SK-N-SH (cell line): Measurements from ENCODE around the gene KRTAP12-2. TPM values are rescaled to one million over a fixed set of nuclear protein-coding genes. Genes with fewer than 3 reads are reported as not detected.

Source experiments
- CTCF ChIA-PET: fragments of 300-600, 350-600 bp; formaldehyde crosslinking; extraction: SDS; loops from one replicate; lab custom pipeline; 2021; lab: Yijun Ruan, JAX
- POLR2A ChIA-PET: fragments of 350-600 bp; sonication (Branson Sonifier 250); formaldehyde crosslinking; extraction: SDS; loops from one replicate; lab custom pipeline; 2020; ENCODE audit warnings: antibody characterized with exemption, inconsistent platforms; lab: Yijun Ruan, JAX
- DNase-seq: peaks from one replicate; pipeline ENCODE4 v3.0.0; 2012
- H2AFZ ChIP-seq: fragments of 200-600 bp; sonication (generic); 2 replicates; pipeline ENCODE4 v1.8.1; 2016; ENCODE audit warnings: antibody characterized with exemption, mild to moderate bottlenecking, low read depth
- H3F3A ChIP-seq: fragments of 200-600 bp; sonication (generic); replicated peaks from 2 replicates; pipeline ENCODE3; 2016; ENCODE audit warnings: antibody characterized with exemption, mild to moderate bottlenecking; ENCODE audit not compliant: insufficient read depth
- H3K27ac ChIP-seq, 2 experiments: fragments of 200-500 bp in 1 of 2; fragments of 200-600 bp in 1 of 2; sonication (Bioruptor generic) in 1 of 2; sonication (generic), shearing (Covaris generic) in 1 of 2; 2 replicates each; pipeline versions ENCODE4 v1.5.1 to v1.6.1; 2014 to 2016; ENCODE audit warnings: low read depth in 2 of 2, inconsistent platforms in 1 of 2, low read length in 1 of 2, mild to moderate bottlenecking in 1 of 2, mixed read lengths in 1 of 2
- H3K27me3 ChIP-seq: fragments of 200-600 bp; sonication (generic), shearing (Covaris generic); 2 replicates; pipeline ENCODE4 v1.6.1; 2016; ENCODE audit warnings: mixed run types; ENCODE audit not compliant: insufficient read depth
- H3K36me3 ChIP-seq, 2 experiments: fragments of 200-500 bp in 1 of 2; fragments of 200-600 bp in 1 of 2; sonication (Bioruptor generic) in 1 of 2; sonication (generic) in 1 of 2; replicated peaks in 1 of 2; 2 replicates each; pipeline versions ENCODE3 to v1.5.1; 2014 to 2016; ENCODE audit warnings: low read length in 1 of 2, mild to moderate bottlenecking in 1 of 2; ENCODE audit not compliant: insufficient read depth in 2 of 2, control insufficient read depth in 1 of 2
- H3K4me1 ChIP-seq, 2 experiments: fragments of 200-500 bp in 1 of 2; fragments of 200-600 bp in 1 of 2; sonication (Bioruptor generic) in 1 of 2; sonication (generic), shearing (Covaris generic) in 1 of 2; 2 replicates each; pipeline versions ENCODE4 v1.5.1 to v1.6.1; 2014 to 2016; ENCODE audit warnings: low read depth in 1 of 2, low read length in 1 of 2, mixed run types in 1 of 2; ENCODE audit not compliant: insufficient read depth in 2 of 2, control insufficient read depth in 1 of 2
- H3K4me2 ChIP-seq: fragments of 200-600 bp; sonication (generic), shearing (Covaris generic); 2 replicates; pipeline ENCODE4 v1.6.1; 2017; ENCODE audit warnings: mixed run types
- H3K4me3 ChIP-seq, 2 experiments: fragments of 200-500 bp in 1 of 2; fragments of 200-600 bp in 1 of 2; sonication (Bioruptor generic) in 1 of 2; sonication (generic), shearing (Covaris generic) in 1 of 2; 2 replicates each; pipeline versions ENCODE4 v1.5.1 to v1.8.1; 2014 to 2016; ENCODE audit warnings: low read depth in 2 of 2, inconsistent platforms in 1 of 2, low read length in 1 of 2, mild to moderate bottlenecking in 1 of 2, mixed read lengths in 1 of 2, moderate library complexity in 1 of 2
- H3K79me2 ChIP-seq: fragments of 200-600 bp; sonication (generic); 2 replicates; pipeline ENCODE4 v1.8.1; 2017; ENCODE audit warnings: mild to moderate bottlenecking; ENCODE audit not compliant: insufficient read depth
- H3K9ac ChIP-seq: fragments of 200-600 bp; sonication (generic); 2 replicates; pipeline ENCODE4 v1.6.1; 2017; ENCODE audit warnings: mixed run types
- H3K9me2 ChIP-seq: fragments of 200-600 bp; sonication (generic); 2 replicates; pipeline ENCODE4 v1.6.1; 2017; ENCODE audit warnings: mixed run types
- H3K9me3 ChIP-seq: fragments of 200-600 bp; sonication (generic); 2 replicates; pipeline ENCODE4 v1.6.1; 2017; ENCODE audit warnings: mixed run types, mild to moderate bottlenecking, moderate library complexity
- H4K20me1 ChIP-seq: fragments of 200-600 bp; sonication (generic); 2 replicates; pipeline ENCODE4 v1.6.1; 2017; ENCODE audit warnings: mild to moderate bottlenecking, mixed run types; ENCODE audit not compliant: insufficient read depth
- CHD2 ChIP-seq: fragments of 150-350 bp; IDR thresholded peaks from 2 replicates; pipeline ENCODE4 v1.6.1; 2018; ENCODE audit warnings: low read length; ENCODE audit not compliant: partially characterized antibody
- EP300 ChIP-seq, 2 experiments: IDR thresholded peaks; 2 replicates each; pipeline versions ENCODE4 v1.4.0 to v1.6.1; 2012; ENCODE audit warnings: borderline replicate concordance in 1 of 2, low read depth in 1 of 2, low read length in 1 of 2
- GATA2 ChIP-seq: sonication (generic); formaldehyde crosslinking; IDR thresholded peaks from 2 replicates; pipeline ENCODE4 v1.5.0; 2020; ENCODE audit warnings: mild to moderate bottlenecking, missing genetic modification reagents
- MXI1 ChIP-seq: IDR thresholded peaks from 2 replicates; pipeline ENCODE4 v1.6.1; 2012; ENCODE audit warnings: mild to moderate bottlenecking, low read depth, low read length, improper control_type of control experiment
- POLR2AphosphoS5 ChIP-seq: IDR thresholded peaks from 2 replicates; pipeline ENCODE4 v1.6.1; 2012; ENCODE audit warnings: low read depth, low read length
- RAD21 ChIP-seq: IDR thresholded peaks from 2 replicates; pipeline ENCODE4 v1.6.1; 2012; ENCODE audit warnings: mild to moderate bottlenecking, low read length
- RFX5 ChIP-seq: IDR thresholded peaks from 2 replicates; pipeline ENCODE4 v1.6.1; 2012; ENCODE audit warnings: mild to moderate bottlenecking, improper control_type of control experiment, low read length
- SIN3A ChIP-seq: IDR thresholded peaks from 2 replicates; pipeline ENCODE4 v1.6.1; 2012; ENCODE audit warnings: low read depth, mild to moderate bottlenecking, low read length, moderate library complexity, borderline replicate concordance
- SMC3 ChIP-seq: IDR thresholded peaks from 2 replicates; pipeline ENCODE4 v1.6.1; 2012; ENCODE audit warnings: low read depth, low read length, improper control_type of control experiment
- TCF12 ChIP-seq: IDR thresholded peaks from 2 replicates; pipeline ENCODE4 v1.4.0; 2012
- USF1 ChIP-seq: IDR thresholded peaks from 2 replicates; pipeline ENCODE4 v1.4.0; 2012; ENCODE audit warnings: low read depth, borderline replicate concordance
- WGBS: methylation state at CpG from one replicate; pipeline ENCODE4 v1.1.6; 2017; ENCODE audit warnings: low lambda C conversion rate; 5-methylcytosine and 5-hydroxymethylcytosine counted together
- polyA plus RNA-seq, 3 experiments: library from polyadenylated mRNA; depleted of rRNA; stranded (reverse); fragments of >200 nt; gene quantifications; 2 replicates each; pipeline ENCODE4 v1.2.3, GENCODE V29; 2012
- TF ChIP-seq, protein P1 (sequence below): IDR thresholded peaks from 2 replicates; pipeline ENCODE4; 2012
- TF ChIP-seq, protein P2 (sequence below): IDR thresholded peaks from 2 replicates; pipeline ENCODE4 v1.4.0; 2012; ENCODE audit warnings: low read depth
- TF ChIP-seq, protein P3 (sequence below): IDR thresholded peaks from 2 replicates; pipeline ENCODE4 v1.4.0; 2012; ENCODE audit warnings: low read depth, borderline replicate concordance

KRTAP12-2 gene
- polyA plus RNA-seq, 1 of the 3 experiments (the other 2 are of a cell fraction) = not detected

GRCh38 chr21:44637018-44637850 is 29.5 kb downstream of the KRTAP12-2 start, which contains the start of gene KRTAP10-10:
KRTAP10-10 (plus strand) TSS chr21:44637356; CDS start chr21:44637418, 62 bp downstream.
- H3K4me3 ChIP-seq = no peak within 1 kb of the TSS
- H3K79me2 ChIP-seq = no peaks in the 10 kb centered on the region
- TF ChIP-seq MXI1 (no peak), POLR2AphosphoS5 (no peak), EP300 (IDR thresholded peaks at IDR 0.05; ENCODE audit: borderline replicate concordance in 1 of 2, low read depth in 1 of 2, low read length in 1 of 2) (no peak), RFX5 (no peak), TCF12 (no peak), SIN3A (no peak), RAD21 (no peak), USF1 (no peak), SMC3 (no peak), CHD2 (no peak), GATA2 (CRISPR knock-in tag) (no peak)
- TF ChIP-seq, protein P1, sequence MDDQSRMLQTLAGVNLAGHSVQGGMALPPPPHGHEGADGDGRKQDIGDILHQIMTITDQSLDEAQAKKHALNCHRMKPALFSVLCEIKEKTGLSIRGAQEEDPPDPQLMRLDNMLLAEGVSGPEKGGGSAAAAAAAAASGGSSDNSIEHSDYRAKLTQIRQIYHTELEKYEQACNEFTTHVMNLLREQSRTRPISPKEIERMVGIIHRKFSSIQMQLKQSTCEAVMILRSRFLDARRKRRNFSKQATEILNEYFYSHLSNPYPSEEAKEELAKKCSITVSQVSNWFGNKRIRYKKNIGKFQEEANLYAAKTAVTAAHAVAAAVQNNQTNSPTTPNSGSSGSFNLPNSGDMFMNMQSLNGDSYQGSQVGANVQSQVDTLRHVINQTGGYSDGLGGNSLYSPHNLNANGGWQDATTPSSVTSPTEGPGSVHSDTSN = no peak
- TF ChIP-seq, protein P2, sequence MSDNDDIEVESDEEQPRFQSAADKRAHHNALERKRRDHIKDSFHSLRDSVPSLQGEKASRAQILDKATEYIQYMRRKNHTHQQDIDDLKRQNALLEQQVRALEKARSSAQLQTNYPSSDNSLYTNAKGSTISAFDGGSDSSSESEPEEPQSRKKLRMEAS = no peak
- TF ChIP-seq, protein P3, sequence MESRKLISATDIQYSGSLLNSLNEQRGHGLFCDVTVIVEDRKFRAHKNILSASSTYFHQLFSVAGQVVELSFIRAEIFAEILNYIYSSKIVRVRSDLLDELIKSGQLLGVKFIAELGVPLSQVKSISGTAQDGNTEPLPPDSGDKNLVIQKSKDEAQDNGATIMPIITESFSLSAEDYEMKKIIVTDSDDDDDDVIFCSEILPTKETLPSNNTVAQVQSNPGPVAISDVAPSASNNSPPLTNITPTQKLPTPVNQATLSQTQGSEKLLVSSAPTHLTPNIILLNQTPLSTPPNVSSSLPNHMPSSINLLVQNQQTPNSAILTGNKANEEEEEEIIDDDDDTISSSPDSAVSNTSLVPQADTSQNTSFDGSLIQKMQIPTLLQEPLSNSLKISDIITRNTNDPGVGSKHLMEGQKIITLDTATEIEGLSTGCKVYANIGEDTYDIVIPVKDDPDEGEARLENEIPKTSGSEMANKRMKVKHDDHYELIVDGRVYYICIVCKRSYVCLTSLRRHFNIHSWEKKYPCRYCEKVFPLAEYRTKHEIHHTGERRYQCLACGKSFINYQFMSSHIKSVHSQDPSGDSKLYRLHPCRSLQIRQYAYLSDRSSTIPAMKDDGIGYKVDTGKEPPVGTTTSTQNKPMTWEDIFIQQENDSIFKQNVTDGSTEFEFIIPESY = no peak
- TF ChIP-seq, all 33 proteins: peak for 0
- no peak for DNase-seq
- no peak within 1 kb of the TSS for H3K9ac ChIP-seq
- no peaks in the 10 kb centered on the region for H3K9me2 ChIP-seq
- no peak within 1 kb of the TSS for H3K4me2 ChIP-seq
- 0 out of 2 replicates have a peak, but pooled peaks cover 6% of the 10 kb centered on the region for H3K9me3 ChIP-seq
- H3K27me3 ChIP-seq = peaks cover 8% of the 10 kb centered on the region; the same call in 1 of the 2 replicates
- H3F3A ChIP-seq = no peaks in the 10 kb centered on the region
- no peak within 1 kb of the TSS for H2AFZ ChIP-seq
- CTCF ChIA-PET = interaction anchor here (1.1 kb wide), 1 partner anchor 12 kb away, joined by 4 read pairs; no protein-coding TSS in a partner anchor
- POLR2A ChIA-PET = no interaction called here
- H3K36me3 ChIP-seq = no peaks in the 10 kb centered on the region
- WGBS = 10% methylated on average over 17 of the region's 21 CpGs
- H4K20me1 ChIP-seq = no peaks in the 10 kb centered on the region
- H3K4me1 ChIP-seq = no peaks in the 10 kb centered on the region; a peak in 1 of 4 replicates
- no peak within 1 kb of the TSS for H3K27ac ChIP-seq
